K562 (cell line): Measurements from ENCODE around the gene KLHL22. TPM values are rescaled to one million over a fixed set of nuclear protein-coding genes. Genes with fewer than 3 reads are reported as not detected.

ENCODE experiments used
- BRD4 ChIP-seq: fragments of 200-600 bp; sonication (generic); IDR thresholded peaks from 2 replicates; pipeline ENCODE4 v1.6.1; 2017; ENCODE audit warnings: inconsistent platforms
- EWSR1 ChIP-seq: fragments of 450-650 bp; IDR thresholded peaks from 2 replicates; pipeline ENCODE4 v1.6.1; 2018; ENCODE audit warnings: borderline replicate concordance, mild to moderate bottlenecking, low read depth, moderate library complexity; ENCODE audit not compliant: partially characterized antibody
- FOXA1 ChIP-seq: fragments of 450-650 bp; IDR thresholded peaks from 2 replicates; pipeline ENCODE4 v1.6.1; 2016; ENCODE audit warnings: mild to moderate bottlenecking, borderline replicate concordance
- MTA2 ChIP-seq: fragments of 450-650 bp; IDR thresholded peaks from 2 replicates; pipeline ENCODE4 v1.6.1; 2016; ENCODE audit warnings: low read depth
- PHF20 ChIP-seq: fragments of 450-650 bp; IDR thresholded peaks from 2 replicates; pipeline ENCODE4 v1.6.1; 2018; ENCODE audit not compliant: partially characterized antibody
- PRDM10 ChIP-seq: fragments of 450-650 bp; IDR thresholded peaks from 2 replicates; pipeline ENCODE4 v1.6.1; 2018; ENCODE audit not compliant: partially characterized antibody
- SMC3 ChIP-seq: conservative IDR thresholded peaks from 2 replicates; pipeline ENCODE4 v1.6.1; 2011; ENCODE audit warnings: low read depth, low read length, improper control_type of control experiment; ENCODE audit not compliant: insufficient read depth
- TBL1XR1 ChIP-seq, 2 experiments: IDR thresholded peaks; 2 replicates each; pipeline ENCODE4 v1.6.1; 2012; ENCODE audit warnings: improper control_type of control experiment in 2 of 2, low read length in 2 of 2, mild to moderate bottlenecking in 1 of 2
- ZFP1 ChIP-seq: fragments of 450-650 bp; formaldehyde crosslinking; IDR thresholded peaks from 2 replicates; pipeline ENCODE4 v1.4.0; 2020; ENCODE audit warnings: mild to moderate bottlenecking, mixed read lengths
- ZFPM2 ChIP-seq: fragments of 250-450 bp; sonication (Bioruptor Pico); IDR thresholded peaks from 2 replicates; pipeline ENCODE4 v1.5.1; 2022; ENCODE audit warnings: mild to moderate bottlenecking
- ZNF561 ChIP-seq: fragments of 450-650 bp; formaldehyde crosslinking; conservative IDR thresholded peaks from 2 replicates; pipeline ENCODE4 v1.4.0; 2020; ENCODE audit warnings: mild to moderate bottlenecking, moderate library complexity
- ZZZ3 ChIP-seq: fragments of 450-650 bp; IDR thresholded peaks from 2 replicates; pipeline ENCODE4 v1.6.1; 2016; ENCODE audit warnings: antibody characterized with exemption, mild to moderate bottlenecking, moderate library complexity
- polyA plus RNA-seq, 8 experiments: library from polyadenylated mRNA; depleted of rRNA in 4 of 8; stranded (reverse) in 5 of 8; unstranded in 3 of 8; fragments of >200 nt; fragmentation: Nextera tagmentation in 2 of 8; fragmentation: Illumina TruSeq in 1 of 8; extraction: Ambion mirVana in 2 of 8; extraction: Trizol in 1 of 8; gene quantifications; 2 replicates each; pipeline versions ENCODE4 v1.2.1 to v1.2.3, GENCODE V29; 2011 to 2014; ENCODE audit warnings: inconsistent platforms in 1 of 8, missing spikeins in 1 of 8
- total RNA-seq, 7 experiments: library from RNA; depleted of rRNA in 6 of 7; stranded (reverse); fragments of >200 nt in 6 of 7; fragmentation: Illumina TruSeq in 2 of 7; extraction: Trizol in 2 of 7; gene quantifications; 2 replicates each; pipeline versions ENCODE4 v1.2.1 to v1.2.3, GENCODE V29; 2011 to 2021; ENCODE audit warnings: low replicate concordance in 1 of 7
- TF ChIP-seq, protein P1 (sequence below): sonication (generic); formaldehyde crosslinking; IDR thresholded peaks from 2 replicates; pipeline ENCODE4 v1.8.1; 2023; ENCODE audit warnings: mild to moderate bottlenecking, missing genetic modification reagents
- TF ChIP-seq, protein P2 (sequence below): fragments of 450-650 bp; IDR thresholded peaks from 2 replicates; pipeline ENCODE4 v1.6.1; 2016; ENCODE audit warnings: mild to moderate bottlenecking
- TF ChIP-seq, protein P3 (sequence below): sonication (generic); formaldehyde crosslinking; IDR thresholded peaks from 2 replicates; pipeline ENCODE4 v1.8.0; 2022; ENCODE audit warnings: mild to moderate bottlenecking, missing genetic modification reagents

The KLHL22 gene
- total and polyA plus RNA-seq, 9 of the 15 experiments (the other 6 are each of a cell fraction or from before 2014, with no cell fraction given): 1.3 to 25.6 (median 15.2) TPM

- TF ChIP-seq, protein P1, sequence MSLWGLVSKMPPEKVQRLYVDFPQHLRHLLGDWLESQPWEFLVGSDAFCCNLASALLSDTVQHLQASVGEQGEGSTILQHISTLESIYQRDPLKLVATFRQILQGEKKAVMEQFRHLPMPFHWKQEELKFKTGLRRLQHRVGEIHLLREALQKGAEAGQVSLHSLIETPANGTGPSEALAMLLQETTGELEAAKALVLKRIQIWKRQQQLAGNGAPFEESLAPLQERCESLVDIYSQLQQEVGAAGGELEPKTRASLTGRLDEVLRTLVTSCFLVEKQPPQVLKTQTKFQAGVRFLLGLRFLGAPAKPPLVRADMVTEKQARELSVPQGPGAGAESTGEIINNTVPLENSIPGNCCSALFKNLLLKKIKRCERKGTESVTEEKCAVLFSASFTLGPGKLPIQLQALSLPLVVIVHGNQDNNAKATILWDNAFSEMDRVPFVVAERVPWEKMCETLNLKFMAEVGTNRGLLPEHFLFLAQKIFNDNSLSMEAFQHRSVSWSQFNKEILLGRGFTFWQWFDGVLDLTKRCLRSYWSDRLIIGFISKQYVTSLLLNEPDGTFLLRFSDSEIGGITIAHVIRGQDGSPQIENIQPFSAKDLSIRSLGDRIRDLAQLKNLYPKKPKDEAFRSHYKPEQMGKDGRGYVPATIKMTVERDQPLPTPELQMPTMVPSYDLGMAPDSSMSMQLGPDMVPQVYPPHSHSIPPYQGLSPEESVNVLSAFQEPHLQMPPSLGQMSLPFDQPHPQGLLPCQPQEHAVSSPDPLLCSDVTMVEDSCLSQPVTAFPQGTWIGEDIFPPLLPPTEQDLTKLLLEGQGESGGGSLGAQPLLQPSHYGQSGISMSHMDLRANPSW: no peak
- TF ChIP-seq TBL1XR1 (IDR thresholded peaks at IDR 0.05; ENCODE audit: low read length in 2 of 2) (no peak; a peak in 1 of 4 replicates), ZZZ3 (no peak), SMC3 (0 out of 2 replicates have a peak, but pooled peaks have one; percentile 2), ZFPM2 (CRISPR knock-in tag) (peak; percentile 21; the same call in 1 of the 2 replicates), BRD4 (no peak), FOXA1 (no peak), PRDM10 (no peak), MTA2 (no peak), PHF20 (no peak), ZFP1 (CRISPR knock-in tag) (no peak), ZNF561 (CRISPR knock-in tag) (no peak), EWSR1 (no peak)
- TF ChIP-seq, protein P2, sequence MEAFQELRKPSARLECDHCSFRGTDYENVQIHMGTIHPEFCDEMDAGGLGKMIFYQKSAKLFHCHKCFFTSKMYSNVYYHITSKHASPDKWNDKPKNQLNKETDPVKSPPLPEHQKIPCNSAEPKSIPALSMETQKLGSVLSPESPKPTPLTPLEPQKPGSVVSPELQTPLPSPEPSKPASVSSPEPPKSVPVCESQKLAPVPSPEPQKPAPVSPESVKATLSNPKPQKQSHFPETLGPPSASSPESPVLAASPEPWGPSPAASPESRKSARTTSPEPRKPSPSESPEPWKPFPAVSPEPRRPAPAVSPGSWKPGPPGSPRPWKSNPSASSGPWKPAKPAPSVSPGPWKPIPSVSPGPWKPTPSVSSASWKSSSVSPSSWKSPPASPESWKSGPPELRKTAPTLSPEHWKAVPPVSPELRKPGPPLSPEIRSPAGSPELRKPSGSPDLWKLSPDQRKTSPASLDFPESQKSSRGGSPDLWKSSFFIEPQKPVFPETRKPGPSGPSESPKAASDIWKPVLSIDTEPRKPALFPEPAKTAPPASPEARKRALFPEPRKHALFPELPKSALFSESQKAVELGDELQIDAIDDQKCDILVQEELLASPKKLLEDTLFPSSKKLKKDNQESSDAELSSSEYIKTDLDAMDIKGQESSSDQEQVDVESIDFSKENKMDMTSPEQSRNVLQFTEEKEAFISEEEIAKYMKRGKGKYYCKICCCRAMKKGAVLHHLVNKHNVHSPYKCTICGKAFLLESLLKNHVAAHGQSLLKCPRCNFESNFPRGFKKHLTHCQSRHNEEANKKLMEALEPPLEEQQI: no peak
- TF ChIP-seq, protein P3, sequence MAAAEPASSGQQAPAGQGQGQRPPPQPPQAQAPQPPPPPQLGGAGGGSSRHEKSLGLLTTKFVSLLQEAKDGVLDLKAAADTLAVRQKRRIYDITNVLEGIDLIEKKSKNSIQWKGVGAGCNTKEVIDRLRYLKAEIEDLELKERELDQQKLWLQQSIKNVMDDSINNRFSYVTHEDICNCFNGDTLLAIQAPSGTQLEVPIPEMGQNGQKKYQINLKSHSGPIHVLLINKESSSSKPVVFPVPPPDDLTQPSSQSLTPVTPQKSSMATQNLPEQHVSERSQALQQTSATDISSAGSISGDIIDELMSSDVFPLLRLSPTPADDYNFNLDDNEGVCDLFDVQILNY (CRISPR knock-in tag): no peak
Observed at GRCh38 chr22:20430101-20430719, 65.4 kb downstream of the KLHL22 start (continued).
